Endothelial cell of umbilical vein (primary cell): ENCODE measurements around the gene ABR. TPM values are rescaled to one million over a fixed set of nuclear protein-coding genes. Genes with fewer than 3 reads are reported as not detected.

Source experiments
- BruUV-seq: library from RNA; stranded (reverse); fragments of 400-500 nt; replicated peaks from 2 replicates; lab custom pipeline; 2021; lab: Mats Ljungman, UMichigan
- CTCF ChIA-PET: fragments of 300-600, 350-600 bp; sonication (Branson Sonifier 250); formaldehyde crosslinking; loops from one replicate; lab custom pipeline; 2021; ENCODE audit warnings: antibody characterized with exemption, inconsistent platforms; lab: Charles Lee
- POLR2A ChIA-PET: fragments of 300-600, 350-600 bp; sonication (Branson Sonifier 250); formaldehyde crosslinking; loops from one replicate; lab custom pipeline; 2021; ENCODE audit warnings: antibody characterized with exemption, inconsistent platforms; lab: Charles Lee
- DNase-seq: peaks from one replicate; pipeline ENCODE4 v3.0.0-alpha.2; 2011; ENCODE audit warnings: low read depth, low spot score
- FAIRE-seq: peaks from 2 replicates; lab custom pipeline; 2011; peaks lifted over from hg19 to GRCh38; lab: Jason Lieb, UNC
- H2AFZ ChIP-seq: 2 replicates; pipeline ENCODE4 v1.6.0; 2012; ENCODE audit warnings: low read depth, low read length, control low read depth, inconsistent platforms
- H3K27ac ChIP-seq: 2 replicates; pipeline ENCODE4 v1.5.1; 2011; ENCODE audit warnings: low read depth, mild to moderate bottlenecking, control low read depth, low read length, moderate library complexity; ENCODE audit not compliant: insufficient read depth
- H3K27me3 ChIP-seq, 2 experiments: 2 replicates each; pipeline versions ENCODE4 v1.6.0 to v1.6.1; 2011; ENCODE audit warnings: low read length in 2 of 2, mixed read lengths in 1 of 2; ENCODE audit not compliant: control insufficient read depth in 2 of 2, insufficient read depth in 2 of 2
- H3K36me3 ChIP-seq, 2 experiments: 2 replicates in 1 of 2; 3 replicates in 1 of 2; pipeline ENCODE4 v1.5.1; 2011; ENCODE audit warnings: low read length in 2 of 2, mild to moderate bottlenecking in 1 of 2, moderate library complexity in 1 of 2; ENCODE audit not compliant: control insufficient read depth in 2 of 2, insufficient read depth in 2 of 2; ENCODE audit errors: extremely low read depth in 1 of 2
- H3K4me1 ChIP-seq: 3 replicates; pipeline ENCODE4 v1.5.1; 2011; ENCODE audit warnings: mild to moderate bottlenecking, low read length; ENCODE audit not compliant: control insufficient read depth, insufficient read depth; ENCODE audit errors: extremely low read depth
- H3K4me2 ChIP-seq: 2 replicates; pipeline ENCODE4 v1.6.1; 2011; ENCODE audit warnings: low read length, control low read depth, mixed read lengths; ENCODE audit not compliant: insufficient read depth
- H3K4me3 ChIP-seq, 3 experiments: fragments of 200-600 bp in 1 of 3; sonication (generic), shearing (Covaris generic) in 1 of 3; replicated peaks in 1 of 3; 2 replicates each; pipeline ENCODE4 v1.5.1; 2011 to 2016; ENCODE audit warnings: control low read depth in 3 of 3, low read length in 3 of 3, mild to moderate bottlenecking in 2 of 3, inconsistent platforms in 1 of 3, low read depth in 1 of 3, moderate library complexity in 1 of 3; ENCODE audit not compliant: insufficient read depth in 1 of 3
- H3K79me2 ChIP-seq: 2 replicates; pipeline ENCODE4 v1.6.0; 2012; ENCODE audit warnings: low read length, inconsistent platforms; ENCODE audit not compliant: control insufficient read depth, insufficient read depth
- H3K9ac ChIP-seq: replicated peaks from 2 replicates; pipeline ENCODE3; 2011; ENCODE audit warnings: low read length, control low read depth; ENCODE audit not compliant: insufficient read depth; ENCODE audit errors: extremely low read depth
- H3K9me1 ChIP-seq: replicated peaks from 3 replicates; pipeline ENCODE4 v1.6.0; 2011; ENCODE audit warnings: mild to moderate bottlenecking, low read length; ENCODE audit not compliant: control insufficient read depth, insufficient read depth; ENCODE audit errors: extremely low read depth
- H3K9me3 ChIP-seq: replicated peaks from 2 replicates; pipeline ENCODE4 v1.5.1; 2012; ENCODE audit warnings: low read length, inconsistent platforms; ENCODE audit not compliant: control insufficient read depth, insufficient read depth
- H4K20me1 ChIP-seq: replicated peaks from 2 replicates; pipeline ENCODE3; 2011; ENCODE audit warnings: mild to moderate bottlenecking, low read length; ENCODE audit not compliant: control insufficient read depth, insufficient read depth; ENCODE audit errors: extremely low read depth
- EZH2 ChIP-seq: IDR thresholded peaks from 2 replicates; pipeline ENCODE4 v1.6.1; 2012; ENCODE audit warnings: borderline replicate concordance, low read depth, mild to moderate bottlenecking, moderate library complexity, low read length, inconsistent platforms; ENCODE audit not compliant: severe bottlenecking
- FOS ChIP-seq: IDR thresholded peaks from 2 replicates; pipeline ENCODE4 v1.6.1; 2011; ENCODE audit warnings: mild to moderate bottlenecking, low read length, moderate library complexity, borderline replicate concordance; ENCODE audit not compliant: insufficient read depth
- GATA2 ChIP-seq: IDR thresholded peaks from 2 replicates; pipeline ENCODE4 v1.7.0; 2011; ENCODE audit warnings: low read depth, mild to moderate bottlenecking, moderate library complexity, mixed read lengths, low read length; ENCODE audit not compliant: insufficient read length, insufficient read depth
- JUN ChIP-seq: IDR thresholded peaks from 2 replicates; pipeline ENCODE4 v1.6.1; 2011; ENCODE audit warnings: borderline replicate concordance, low read depth; ENCODE audit not compliant: insufficient read length, insufficient read depth
- MYC ChIP-seq: IDR thresholded peaks from one replicate; pipeline ENCODE4 v1.6.1; 2011; ENCODE audit warnings: mild to moderate bottlenecking, low read depth, low read length
- POLR2A ChIP-seq: IDR thresholded peaks from 2 replicates; pipeline ENCODE4 v1.6.1; 2012; ENCODE audit warnings: low read depth, mild to moderate bottlenecking, control low read depth, low read length
- POLR2AphosphoS5 ChIP-seq: IDR thresholded peaks from 2 replicates; pipeline ENCODE4 v1.6.1; 2012; ENCODE audit warnings: low read depth, mild to moderate bottlenecking, control low read depth, low read length, moderate library complexity; ENCODE audit not compliant: insufficient read depth
- dilution Hi-C: fragments of 300-500 bp; cut with MboI; formaldehyde crosslinking; loops from one replicate; pipeline ENCODE4 v1.15.0; 2019; ENCODE audit warnings: low sequenced_read_pairs; ENCODE audit not compliant: extremely low pct_ligation_motif_present
- intact Hi-C: fragments of 100-400 bp; cut with micrococcal nuclease; formaldehyde crosslinking; loops from one replicate; pipeline ENCODE4 v1.10.0; 2022
- polyA plus RNA-seq, 4 experiments: library from polyadenylated mRNA; depleted of rRNA in 3 of 4; stranded (reverse) in 3 of 4; unstranded in 1 of 4; fragments of >200 nt; gene quantifications; 2 replicates each; pipeline versions ENCODE4 v1.2.1 to v1.2.3, GENCODE V29; 2011 to 2012; ENCODE audit warnings: missing spikeins in 1 of 4
- total RNA-seq: library from RNA; stranded (reverse); gene quantifications from 2 replicates; pipeline ENCODE4 v1.2.3, GENCODE V29; 2021
- TF ChIP-seq, protein P1 (sequence below): IDR thresholded peaks from 2 replicates; pipeline ENCODE4 v1.6.1; 2011; ENCODE audit not compliant: insufficient read depth, insufficient read length
- TF ChIP-seq, protein P2 (sequence below), 2 donors: IDR thresholded peaks; 1 replicate in 1 of 2; 2 replicates in 1 of 2; pipeline ENCODE4 v1.5.1; 2011; ENCODE audit warnings: low read length in 2 of 2, mild to moderate bottlenecking in 2 of 2, moderate library complexity in 2 of 2, control low read depth in 1 of 2, inconsistent platforms in 1 of 2, low read depth in 1 of 2; ENCODE audit not compliant: insufficient read depth in 1 of 2; ENCODE audit errors: extremely low read depth in 1 of 2

ABR gene
- total and polyA plus RNA-seq, 2 donors (not counting 3 experiments of a cell fraction or from before 2014, with no cell fraction given) = 83.5 to 96.8 TPM

DNA sequence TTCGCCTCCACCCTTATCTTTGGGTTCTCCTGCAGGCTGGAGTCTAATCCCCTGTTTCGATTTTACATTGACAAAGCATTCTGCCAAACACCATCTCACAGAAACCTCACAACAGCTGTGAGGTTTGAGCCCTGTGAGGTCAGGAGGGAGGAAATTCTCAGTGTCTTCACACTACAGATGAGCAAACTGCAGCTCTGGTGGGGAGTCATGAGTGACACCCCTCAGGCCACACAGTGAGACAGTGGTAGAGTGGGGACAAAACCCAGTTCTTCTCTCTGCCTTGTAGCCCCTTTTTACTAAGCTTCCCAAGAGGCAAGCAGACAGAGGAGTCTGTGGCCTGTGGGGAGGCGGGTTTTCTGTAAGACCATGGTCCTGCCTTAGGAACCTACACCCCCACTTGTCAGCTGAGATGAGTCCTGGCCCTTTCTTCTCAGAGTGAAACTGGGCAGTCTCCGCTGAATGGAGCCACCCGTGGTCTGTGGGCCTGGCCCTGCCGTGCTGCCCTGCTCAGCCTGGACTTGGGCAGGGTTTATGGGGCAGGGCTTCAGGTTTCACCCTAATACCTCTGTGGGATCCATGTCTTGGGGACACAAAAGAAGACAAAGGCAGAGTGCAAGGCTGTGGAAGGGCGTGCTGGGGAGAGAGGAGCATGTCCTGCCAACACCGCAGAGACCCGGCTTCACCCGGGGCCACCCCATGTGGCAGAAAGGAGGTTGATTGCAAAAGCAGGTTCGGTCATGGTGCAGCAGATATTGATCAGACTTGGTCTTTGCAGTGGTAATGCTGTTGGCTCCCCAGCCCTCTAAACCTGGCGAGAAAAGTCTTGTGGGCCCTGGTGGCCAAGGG is 59.0 kb downstream of the ABR start:
- DNase-seq (no peak), FAIRE-seq (no peak)
- Histone ChIP-seq H3K79me2 (no peaks in the 10 kb centered on the region), H4K20me1 (no peaks in the 10 kb centered on the region), H3K4me1 (peaks cover 13% of the 10 kb centered on the region), H3K36me3 (no peaks in the 10 kb centered on the region), H2AFZ (no peak overlapping the region), H3K9me1 (no peaks in the 10 kb centered on the region), H3K9ac (no peak overlapping the region), H3K27ac (no peak overlapping the region), H3K9me3 (no peaks in the 10 kb centered on the region), H3K27me3 (no peaks in the 10 kb centered on the region), H3K4me2 (no peak overlapping the region), H3K4me3 (no peak overlapping the region)
- POLR2A ChIA-PET = no interaction called here
- dilution Hi-C loops = no loop called here
- BruUV-seq = no TSS peak
- intact Hi-C loops = loop anchor here (5.0 kb wide), 1 partner anchor 39 kb away; no protein-coding TSS in a partner anchor
- CTCF ChIA-PET = interaction anchor here (0.6 to 3.2 kb wide), 9 partner anchors 9 to 67 kb away, joined by 3 to 175 read pairs (median 6); no protein-coding TSS in a partner anchor
- TF ChIP-seq, protein P1, sequence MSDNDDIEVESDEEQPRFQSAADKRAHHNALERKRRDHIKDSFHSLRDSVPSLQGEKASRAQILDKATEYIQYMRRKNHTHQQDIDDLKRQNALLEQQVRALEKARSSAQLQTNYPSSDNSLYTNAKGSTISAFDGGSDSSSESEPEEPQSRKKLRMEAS = no peak
- no peak for TF ChIP-seq EZH2
- no peak for TF ChIP-seq POLR2A
- no peak for TF ChIP-seq GATA2
- TF ChIP-seq FOS = no peak
- TF ChIP-seq, protein P2, sequence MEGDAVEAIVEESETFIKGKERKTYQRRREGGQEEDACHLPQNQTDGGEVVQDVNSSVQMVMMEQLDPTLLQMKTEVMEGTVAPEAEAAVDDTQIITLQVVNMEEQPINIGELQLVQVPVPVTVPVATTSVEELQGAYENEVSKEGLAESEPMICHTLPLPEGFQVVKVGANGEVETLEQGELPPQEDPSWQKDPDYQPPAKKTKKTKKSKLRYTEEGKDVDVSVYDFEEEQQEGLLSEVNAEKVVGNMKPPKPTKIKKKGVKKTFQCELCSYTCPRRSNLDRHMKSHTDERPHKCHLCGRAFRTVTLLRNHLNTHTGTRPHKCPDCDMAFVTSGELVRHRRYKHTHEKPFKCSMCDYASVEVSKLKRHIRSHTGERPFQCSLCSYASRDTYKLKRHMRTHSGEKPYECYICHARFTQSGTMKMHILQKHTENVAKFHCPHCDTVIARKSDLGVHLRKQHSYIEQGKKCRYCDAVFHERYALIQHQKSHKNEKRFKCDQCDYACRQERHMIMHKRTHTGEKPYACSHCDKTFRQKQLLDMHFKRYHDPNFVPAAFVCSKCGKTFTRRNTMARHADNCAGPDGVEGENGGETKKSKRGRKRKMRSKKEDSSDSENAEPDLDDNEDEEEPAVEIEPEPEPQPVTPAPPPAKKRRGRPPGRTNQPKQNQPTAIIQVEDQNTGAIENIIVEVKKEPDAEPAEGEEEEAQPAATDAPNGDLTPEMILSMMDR (IDR thresholded peaks at IDR 0.05; ENCODE audit: extremely low read depth in 1 of 2, insufficient read depth in 1 of 2, low read depth in 1 of 2, low read length in 2 of 2) = no peak
- TF ChIP-seq POLR2AphosphoS5 = no peak
- no peak for TF ChIP-seq MYC
- TF ChIP-seq JUN = no peak
